ENCODE data around the gene ACAA1.

GRCh38 chr3:38111201-38111600 lies 25.7 kb downstream of the ACAA1 start:
- TF ChIP-seq CTCF (IDR thresholded peaks at IDR 0.05 in 8 of 11, conservative IDR thresholded peaks at IDR 0.05 in 3 of 11) (no peak), POLR2AphosphoS5 (IDR thresholded peaks at IDR 0.05) (no peak)
